ENCODE results near the gene B3GALT6. TPM values are rescaled to one million over a fixed set of nuclear protein-coding genes. Genes with fewer than 3 reads are reported as not detected.

The B3GALT6 gene
- total RNA-seq, 1 experiment from 2014 or later: 38.4 TPM

- no peak for DNase-seq (ENCODE audit: low spot score)
- in situ Hi-C loops (cut with HindIII; ENCODE audit: low sequenced_read_pairs): no loop called here
Measured at GRCh38 chr1:1213345-1214265, 18.4 kb upstream of the B3GALT6 start, which contains the start of gene TNFRSF4. Gene TNFRSF4 (minus strand): TSS chr1:1214153. CDS start chr1:1214127, 26 bp downstream.

- in situ Hi-C loops (cut with HindIII; ENCODE audit: low sequenced_read_pairs): no loop called here
Measured at GRCh38 chr1:1215080-1215676, 16.9 kb upstream of the B3GALT6 start.

GRCh38 chr1:1215881-1216605, 16.0 kb upstream of the B3GALT6 start:
- DNase-seq (ENCODE audit: low spot score): no peak
- in situ Hi-C loops (cut with HindIII; ENCODE audit: low sequenced_read_pairs): no loop called here

More at GRCh38 chr1:1215080-1215676, 16.9 kb upstream of the B3GALT6 start:
- no peak for DNase-seq (ENCODE audit: low spot score)

- in situ Hi-C loops (cut with HindIII; ENCODE audit: low sequenced_read_pairs): no loop called here
Measured at GRCh38 chr1:1216770-1217620, 15.0 kb upstream of the B3GALT6 start.

GRCh38 chr1:1217621-1218523, 14.2 kb upstream of the B3GALT6 start:
- in situ Hi-C loops (cut with HindIII; ENCODE audit: low sequenced_read_pairs): no loop called here
- DNase-seq (ENCODE audit: low spot score): peak; percentile 78

More at GRCh38 chr1:1216770-1217620, 15.0 kb upstream of the B3GALT6 start:
- no peak for DNase-seq (ENCODE audit: low spot score)

GRCh38 chr1:1218524-1219200, 13.4 kb upstream of the B3GALT6 start:
- in situ Hi-C loops (cut with HindIII; ENCODE audit: low sequenced_read_pairs): no loop called here
- no peak for DNase-seq (ENCODE audit: low spot score)

GRCh38 chr1:1219341-1219740, 12.7 kb upstream of the B3GALT6 start:
- no peak for DNase-seq (ENCODE audit: low spot score)
- in situ Hi-C loops (cut with HindIII; ENCODE audit: low sequenced_read_pairs): no loop called here

- no peak for DNase-seq (ENCODE audit: low spot score)
- in situ Hi-C loops (cut with HindIII; ENCODE audit: low sequenced_read_pairs): no loop called here
Measured at GRCh38 chr1:1220197-1220596, 11.8 kb upstream of the B3GALT6 start.

GRCh38 chr1:1221887-1222574, 10.0 kb upstream of the B3GALT6 start:
- in situ Hi-C loops (cut with HindIII; ENCODE audit: low sequenced_read_pairs): no loop called here
- DNase-seq (ENCODE audit: low spot score): no peak

GRCh38 chr1:1222575-1223225, 9.3 kb upstream of the B3GALT6 start:
- DNase-seq (ENCODE audit: low spot score): no peak
- in situ Hi-C loops (cut with HindIII; ENCODE audit: low sequenced_read_pairs): no loop called here

GRCh38 chr1:1223321-1223720, 8.7 kb upstream of the B3GALT6 start:
- in situ Hi-C loops (cut with HindIII; ENCODE audit: low sequenced_read_pairs): no loop called here
- DNase-seq (ENCODE audit: low spot score): no peak

GRCh38 chr1:1223891-1224290, 8.1 kb upstream of the B3GALT6 start:
- in situ Hi-C loops (cut with HindIII; ENCODE audit: low sequenced_read_pairs): no loop called here
- no peak for DNase-seq (ENCODE audit: low spot score)

GRCh38 chr1:1225238-1225845, 6.7 kb upstream of the B3GALT6 start:
- in situ Hi-C loops (cut with HindIII; ENCODE audit: low sequenced_read_pairs): no loop called here
- DNase-seq (ENCODE audit: low spot score): no peak

GRCh38 chr1:1225913-1226312, 6.1 kb upstream of the B3GALT6 start:
- in situ Hi-C loops (cut with HindIII; ENCODE audit: low sequenced_read_pairs): no loop called here
- peak; percentile 87 for DNase-seq (ENCODE audit: low spot score)

- no peak for DNase-seq (ENCODE audit: low spot score)
- in situ Hi-C loops (cut with HindIII; ENCODE audit: low sequenced_read_pairs): no loop called here
Measured at GRCh38 chr1:1226566-1227362, 5.3 kb upstream of the B3GALT6 start.
